Upper lobe of left lung (tissue), 6 donors: ENCODE measurements around the gene PFDN5. TPM values are rescaled to one million over a fixed set of nuclear protein-coding genes. Genes with fewer than 3 reads are reported as not detected.
"Not testable (repeated sequence)": the region's sequence is repeated elsewhere in the genome, so short reads cannot be mapped to it uniquely, and the experiment has no call there.

Experiments
- ATAC-seq, 2 donors: fragments of 200-7000 bp; cut with Tn5 transposase; one replicate each; pipeline ENCODE4 v1.9.1; 2022; ENCODE audit warnings: mild to moderate bottlenecking in 2 of 2, moderate library complexity in 2 of 2; ENCODE audit not compliant: low FRiP score in 2 of 2
- DNase-seq, 2 donors: peaks; one replicate each; pipeline ENCODE4 v3.0.0-alpha.2; 2019 to 2020
- H3K27ac ChIP-seq, 4 donors: fragments of 200-600 bp; sonication (generic); one replicate each; pipeline ENCODE4 v1.5.1; 2016 to 2019
- H3K27me3 ChIP-seq, 4 donors: fragments of 200-600 bp; sonication (generic); one replicate each; pipeline ENCODE4 v1.5.1; 2017 to 2019
- H3K36me3 ChIP-seq, 4 donors: fragments of 200-600 bp; sonication (generic); one replicate each; pipeline ENCODE4 v1.5.1; 2016 to 2019
- H3K4me1 ChIP-seq, 4 donors: fragments of 200-600 bp; sonication (generic); one replicate each; pipeline ENCODE4 v1.5.1; 2018 to 2019
- H3K4me3 ChIP-seq, 4 donors: fragments of 200-600 bp; sonication (generic); one replicate each; pipeline ENCODE4 v1.5.1; 2017 to 2019; ENCODE audit warnings: mild to moderate bottlenecking in 2 of 4, moderate library complexity in 1 of 4
- H3K9me3 ChIP-seq, 4 donors: fragments of 200-600 bp; sonication (generic); one replicate each; pipeline ENCODE4 v1.5.1; 2018 to 2019
- CTCF ChIP-seq, 6 experiments: fragments of 450-650 bp in 4 of 6; fragments of 200-600 bp in 2 of 6; sonication (generic) in 2 of 6; IDR thresholded peaks; one replicate each; pipeline ENCODE4 v1.5.1; 2016 to 2019; ENCODE audit warnings: antibody characterized with exemption in 6 of 6
- EP300 ChIP-seq, 4 donors: sonication (generic); formaldehyde crosslinking; IDR thresholded peaks; one replicate each; pipeline ENCODE4 v1.5.1; 2017; ENCODE audit warnings: antibody characterized with exemption in 4 of 4, control low read depth in 2 of 4
- POLR2A ChIP-seq, 4 donors: fragments of 450-650 bp; IDR thresholded peaks; one replicate each; pipeline ENCODE4 v1.5.1; 2016 to 2017; ENCODE audit warnings: antibody characterized with exemption in 4 of 4, mild to moderate bottlenecking in 2 of 4
- POLR2AphosphoS5 ChIP-seq, 2 donors: sonication (generic); formaldehyde crosslinking; IDR thresholded peaks; one replicate each; pipeline ENCODE4 v1.5.1; 2017; ENCODE audit warnings: antibody characterized with exemption in 2 of 2
- WGBS, 2 donors: methylation state at CpG; one replicate each; pipeline ENCODE4 v1.1.5; 2017 to 2018; 5-methylcytosine and 5-hydroxymethylcytosine counted together
- total RNA-seq, 6 donors: library from RNA; depleted of rRNA in 4 of 6; stranded (reverse); fragments of >200 nt in 4 of 6; gene quantifications; one replicate each; pipeline versions ENCODE4 v1.1.0 to v1.2.1, GENCODE V29; 2016 to 2021
- donor health status: DM: no; HTN: no; CAD: no; lungs with moderate emphysema.
- donor health status: DM: no; HTN: yes; CAD: no; lungs with severe emphysema.

PFDN5 gene
- total RNA-seq, 6 donors from 2014 or later = 374 to 580 (median 445) TPM

GRCh38 chr12:53292426-53292825 is 2.9 kb upstream of the PFDN5 start:
- ATAC-seq = no peak

GRCh38 chr12:53295891-53296219 is 513 bp downstream of the PFDN5 start:
- DNase-seq (no peak), ATAC-seq (no peak)
- peaks cover 44 to 51% (median 45%) of the 10 kb centered on the region in 4 donors for H3K4me1 ChIP-seq
- H3K36me3 ChIP-seq = peaks cover 0 to 14% (median 7%) of the 10 kb centered on the region in 4 donors
- peak overlapping the region; percentile 81 to 97 (median 88) for H3K27ac ChIP-seq
- H3K9me3 ChIP-seq = no peaks in the 10 kb centered on the region
- no peaks in the 10 kb centered on the region for H3K27me3 ChIP-seq
- WGBS, 2 donors = 3 to 4% methylated on average over 12 of the region's 12 CpGs
- H3K4me3 ChIP-seq = peak overlapping the region; percentile 48 to 84 (median 72)
- no peak for TF ChIP-seq POLR2A (IDR thresholded peaks at IDR 0.05)
- no peak for TF ChIP-seq CTCF (IDR thresholded peaks at IDR 0.05)
- no peak for TF ChIP-seq POLR2AphosphoS5 (IDR thresholded peaks at IDR 0.05)
- TF ChIP-seq EP300 (IDR thresholded peaks at IDR 0.05) = no peak

More at GRCh38 chr12:53292426-53292825, 2.9 kb upstream of the PFDN5 start:
- no peak for DNase-seq
- H3K4me3 ChIP-seq = no peak overlapping the region
- no peaks in the 10 kb centered on the region for H3K27me3 ChIP-seq
- H3K27ac ChIP-seq = no peak overlapping the region
- peaks cover 20 to 22% (median 21%) of the 10 kb centered on the region in 4 donors for H3K4me1 ChIP-seq
- no peaks in the 10 kb centered on the region for H3K9me3 ChIP-seq
- no peak for TF ChIP-seq EP300 (IDR thresholded peaks at IDR 0.05)
- no peak for TF ChIP-seq POLR2AphosphoS5 (IDR thresholded peaks at IDR 0.05)
- TF ChIP-seq POLR2A (IDR thresholded peaks at IDR 0.05) = no peak
- TF ChIP-seq CTCF (IDR thresholded peaks at IDR 0.05) = no peak
- H3K36me3 ChIP-seq = peaks cover 0 to under 1% (median under 1%) of the 10 kb centered on the region in 4 donors

- not testable (repeated sequence) for H3K9me3 ChIP-seq, H3K4me3 ChIP-seq, DNase-seq, H3K27me3 ChIP-seq, ATAC-seq
- peak overlapping the region in 3 of 4 donors; percentile 57 to 92 (median 86) for H3K27ac ChIP-seq
- H3K4me1 ChIP-seq = peaks cover 47 to 63% (median 49%) of the 10 kb centered on the region in 4 donors
- WGBS, 2 donors = 96% methylated on average over 10 of the region's 10 CpGs
- H3K36me3 ChIP-seq = peaks cover 0 to 25% (median 12%) of the 10 kb centered on the region in 4 donors
These were observed 1.8 kb downstream of the PFDN5 start for GRCh38 chr12:53297106-53297505.

- no peaks in the 10 kb centered on the region for H3K9me3 ChIP-seq
- peaks cover 0 to 34% (median 15%) of the 10 kb centered on the region in 4 donors for H3K36me3 ChIP-seq
- H3K4me3 ChIP-seq = no peak overlapping the region
- ATAC-seq (no peak), DNase-seq (no peak)
- peaks cover 50 to 74% (median 52%) of the 10 kb centered on the region in 4 donors for H3K4me1 ChIP-seq
- H3K27ac ChIP-seq = peak overlapping the region; percentile 65 to 92 (median 82)
- TF ChIP-seq EP300 (IDR thresholded peaks at IDR 0.05) (no peak), CTCF (IDR thresholded peaks at IDR 0.05) (no peak)
- 21 to 38% methylated on average over 5 of the region's 5 CpGs for WGBS, 2 donors
- no peaks in the 10 kb centered on the region for H3K27me3 ChIP-seq
These were observed 2.8 kb downstream of the PFDN5 start for GRCh38 chr12:53298164-53298563.

- WGBS, 2 donors = 56 to 63% methylated on average over 5 of the region's 5 CpGs
- TF ChIP-seq EP300 (IDR thresholded peaks at IDR 0.05) = peak in 1 of 4 donors; percentile 76
- TF ChIP-seq POLR2A (IDR thresholded peaks at IDR 0.05) = no peak
- Histone ChIP-seq H3K4me3 (peak overlapping the region in 3 of 4 donors; percentile 74 to 84 (median 83)), H3K27me3 (no peaks in the 10 kb centered on the region), H3K27ac (peak overlapping the region; percentile 65 to 92 (median 82)), H3K36me3 (peaks cover 4 to 41% (median 17%) of the 10 kb centered on the region in 4 donors), H3K4me1 (peaks cover 50 to 77% (median 52%) of the 10 kb centered on the region in 4 donors), H3K9me3 (no peaks in the 10 kb centered on the region)
- DNase-seq = peak in 1 of 2 donors; percentile 34
- ATAC-seq = peak; percentile 50 to 53
These were observed 3.7 kb downstream of the PFDN5 start for GRCh38 chr12:53299101-53299453.

- ATAC-seq = peak; percentile 89 to 90
- Histone ChIP-seq H3K4me1 (peaks cover 49 to 75% (median 51%) of the 10 kb centered on the region in 4 donors), H3K36me3 (peaks cover 4 to 44% (median 19%) of the 10 kb centered on the region in 4 donors), H3K4me3 (peak within 1 kb of the TSS; percentile 74 to 84 (median 82)), H3K27me3 (no peaks in the 10 kb centered on the region), H3K9me3 (no peaks in the 10 kb centered on the region), H3K27ac (peak within 1 kb of the TSS; percentile 65 to 92 (median 82))
- WGBS, 2 donors = 0 to 3% methylated on average over 16 to 41 of the region's 51 CpGs
- TF ChIP-seq CTCF (IDR thresholded peaks at IDR 0.05) (peak in 3 of 6 experiments; percentile 46 to 58 (median 50)), POLR2AphosphoS5 (IDR thresholded peaks at IDR 0.05) (peak; percentile 65 to 85), POLR2A (IDR thresholded peaks at IDR 0.05) (peak; percentile 16 to 82 (median 20)), EP300 (IDR thresholded peaks at IDR 0.05) (peak in 1 of 4 donors; percentile 38)
- peak; percentile 91 to 96 for DNase-seq
These were observed 4.3 kb downstream of the PFDN5 start, which contains the start of gene MYG1 for GRCh38 chr12:53299454-53300180. MYG1 (plus strand) TSS chr12:53299695; CDS start chr12:53299738, 43 bp downstream.
